A172 (cell line): ENCODE data around the gene ACSF3. TPM values are rescaled to one million over a fixed set of nuclear protein-coding genes. Genes with fewer than 3 reads are reported as not detected.
A peak's percentile ranks its signal among the peaks of the same experiment; 100 is the strongest.

Source experiments
- DNase-seq: peaks from one replicate; pipeline ENCODE4 v3.0.0-alpha.2; 2015; ENCODE audit warnings: low spot score
- total RNA-seq: library from RNA; depleted of rRNA; stranded (reverse); fragments of >200 nt; shearing (Covaris generic); gene quantifications from 2 replicates; pipeline ENCODE4 v1.2.3, GENCODE V29; 2014

The ACSF3 gene
- total RNA-seq, 1 experiment from 2014 or later = 49.0 TPM

DNA sequence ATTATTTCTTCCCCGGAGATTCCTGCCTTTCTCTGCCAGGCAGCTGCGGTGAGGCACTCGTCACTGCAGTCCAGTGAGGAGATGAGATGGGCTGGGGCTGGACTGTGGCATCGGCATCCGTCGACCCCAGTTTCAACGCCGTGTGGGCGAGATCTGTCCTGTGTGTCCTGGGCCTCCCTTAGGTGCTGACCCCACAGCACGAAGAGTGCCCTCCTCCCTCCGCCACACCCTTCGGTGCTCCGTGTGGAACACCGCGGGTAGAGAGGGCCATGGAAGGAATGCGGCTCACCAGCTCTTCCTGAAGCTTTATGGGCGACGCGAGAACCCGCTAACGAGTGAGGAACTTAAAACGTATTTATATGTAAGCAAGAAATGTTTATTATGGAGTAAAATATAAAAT, 17.6 kb downstream of the ACSF3 start:
- DNase-seq = no peak

DNA sequence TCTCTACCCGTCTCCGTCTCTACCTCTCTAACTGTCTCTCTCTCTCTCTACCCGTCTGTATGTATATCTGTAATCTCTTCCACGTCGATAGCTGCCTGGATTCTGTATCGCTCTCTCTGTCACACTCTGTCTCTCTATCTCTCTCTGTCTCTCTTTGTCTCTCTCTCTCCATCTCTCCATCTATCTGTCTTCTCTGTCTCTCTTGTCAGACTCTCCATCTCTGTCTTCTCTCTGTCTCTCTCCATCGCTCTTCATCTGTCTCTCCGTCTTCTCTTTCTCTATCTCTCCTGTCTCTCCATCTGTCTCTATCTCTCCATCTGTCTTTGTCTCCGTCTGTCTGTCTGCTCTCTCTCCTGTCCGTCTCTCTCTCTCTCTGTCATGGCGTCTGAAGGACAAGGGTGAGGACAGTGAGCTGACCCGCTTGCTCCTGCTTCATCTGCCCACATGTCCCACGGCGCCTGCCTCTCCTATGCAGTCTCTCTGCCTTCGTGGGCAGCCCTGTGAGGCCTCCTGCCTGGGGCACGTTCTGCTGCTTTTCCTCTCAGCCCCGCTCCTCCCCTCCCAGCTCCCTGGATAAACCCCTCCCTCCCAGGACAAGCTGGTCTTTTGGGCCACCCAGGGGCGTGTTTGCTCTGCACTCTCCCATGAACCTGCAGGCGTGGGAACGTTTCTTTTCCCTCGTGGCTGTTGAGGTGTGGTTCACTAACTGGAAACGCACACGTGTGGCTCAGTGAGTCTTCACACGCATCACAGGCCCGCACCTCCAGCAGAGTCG, 18.9 kb downstream of the ACSF3 start:
- DNase-seq = no peak

DNA sequence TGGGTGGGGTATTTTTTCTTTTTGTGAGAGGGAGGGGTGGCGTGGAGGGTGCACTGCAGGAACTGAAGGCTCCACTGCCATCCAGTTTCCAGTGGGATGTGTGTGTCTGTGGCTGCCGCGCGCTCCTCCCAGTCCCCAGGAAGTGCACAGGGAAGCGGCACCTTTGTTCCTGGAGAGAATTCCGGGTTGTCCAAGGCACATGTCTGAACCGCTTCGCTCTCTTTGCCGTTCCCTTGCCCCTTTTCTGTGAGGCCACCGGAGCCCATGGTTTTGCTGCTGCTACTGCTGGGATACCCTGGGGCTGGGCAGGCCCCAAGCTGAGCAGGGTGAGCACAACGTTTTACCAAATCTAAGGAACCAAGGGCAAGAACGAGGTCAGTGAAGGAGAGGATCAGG, 19.5 kb downstream of the ACSF3 start:
- DNase-seq = no peak

DNA sequence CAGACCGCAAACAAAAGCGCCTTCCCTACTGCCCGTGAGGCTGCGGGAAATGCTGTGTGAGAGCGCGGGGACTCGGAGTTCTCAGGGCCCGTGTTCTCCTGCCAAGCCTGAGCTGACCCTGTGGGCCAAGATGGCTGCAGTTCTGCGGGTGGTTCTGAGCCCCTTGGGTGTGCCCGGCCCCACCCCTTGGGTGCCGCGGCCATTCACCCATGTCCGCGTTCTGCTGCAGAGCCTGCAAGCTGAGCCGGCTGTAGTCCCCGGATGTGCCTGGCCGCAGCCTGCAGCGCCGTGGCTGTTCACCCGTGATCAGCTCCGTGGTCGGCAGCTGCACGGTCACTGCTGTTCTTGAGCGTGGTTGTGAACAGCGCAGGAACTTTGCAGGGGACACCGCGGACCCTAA, 20.0 kb downstream of the ACSF3 start:
- DNase-seq = no peak

DNA sequence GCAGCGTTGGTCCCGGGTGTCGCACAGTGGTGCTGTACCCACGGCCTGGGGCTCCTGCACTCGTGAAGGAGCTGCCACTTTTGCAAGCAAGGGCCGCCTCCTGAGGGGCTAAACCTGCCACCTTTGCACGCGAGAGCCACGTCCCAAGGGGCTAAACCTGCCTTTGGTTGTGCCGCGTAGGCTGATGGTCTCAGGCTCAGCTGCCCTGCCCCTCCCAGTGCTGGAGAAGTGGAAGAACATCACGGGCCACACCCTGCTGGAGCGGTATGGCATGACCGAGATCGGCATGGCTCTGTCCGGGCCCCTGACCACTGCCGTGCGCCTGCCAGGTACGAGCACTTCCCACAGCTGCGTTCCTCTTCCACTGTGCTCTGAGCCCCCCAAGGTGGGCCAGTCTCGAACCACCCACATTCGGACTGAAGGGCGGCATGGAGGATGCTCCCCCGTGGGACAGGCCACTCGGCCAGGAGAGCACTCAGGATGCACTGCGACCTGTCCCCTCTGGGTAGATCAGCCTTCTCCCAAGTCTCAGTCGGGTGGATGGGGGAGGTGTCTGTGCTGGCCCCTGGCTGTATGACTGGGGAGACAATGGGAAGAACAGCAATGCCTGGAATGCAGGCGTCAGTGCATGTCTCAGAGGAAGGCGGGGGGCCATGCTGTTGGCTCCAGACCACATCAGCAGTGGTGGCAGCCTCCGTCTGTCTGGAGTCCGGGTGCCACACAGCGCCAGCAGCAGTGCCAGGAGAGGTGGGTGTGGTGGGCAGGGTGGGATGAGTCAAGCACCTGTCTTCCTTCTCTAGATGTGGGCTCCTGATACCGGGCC, 20.7 kb downstream of the ACSF3 start:
- DNase-seq = peak; percentile 95

DNA sequence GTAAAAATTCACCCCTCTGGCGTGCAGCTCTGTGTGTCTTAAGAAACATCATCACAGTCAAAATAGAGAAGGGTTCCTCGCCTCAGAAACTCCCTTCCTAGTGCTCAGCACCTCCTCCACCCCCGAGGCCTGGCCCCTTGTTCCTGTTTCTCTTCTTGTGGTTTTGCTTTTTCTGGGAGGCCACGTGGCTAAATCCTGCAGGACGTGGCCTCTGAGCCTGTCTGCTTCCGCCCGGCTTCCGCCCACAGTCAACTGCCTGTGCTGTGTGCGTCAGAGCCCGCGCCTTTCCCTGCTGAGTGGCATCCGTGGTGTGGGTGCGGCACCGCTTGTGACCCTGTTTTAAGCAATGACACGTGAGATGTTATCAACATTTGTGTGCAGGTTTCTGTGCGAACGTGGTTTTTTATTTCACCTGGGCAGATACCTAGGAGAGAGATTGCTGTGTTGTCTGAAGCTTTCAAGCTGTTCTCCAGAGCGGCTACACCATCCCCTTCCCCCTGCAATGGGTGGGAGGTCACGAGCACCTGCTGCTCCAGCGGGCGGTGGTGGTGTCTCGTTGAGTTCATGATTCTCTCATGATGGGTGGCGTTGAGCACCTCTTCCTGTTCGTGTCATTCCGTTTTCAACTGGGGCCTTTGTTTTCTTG, 21.7 kb downstream of the ACSF3 start:
- DNase-seq = peak; percentile 90

DNA sequence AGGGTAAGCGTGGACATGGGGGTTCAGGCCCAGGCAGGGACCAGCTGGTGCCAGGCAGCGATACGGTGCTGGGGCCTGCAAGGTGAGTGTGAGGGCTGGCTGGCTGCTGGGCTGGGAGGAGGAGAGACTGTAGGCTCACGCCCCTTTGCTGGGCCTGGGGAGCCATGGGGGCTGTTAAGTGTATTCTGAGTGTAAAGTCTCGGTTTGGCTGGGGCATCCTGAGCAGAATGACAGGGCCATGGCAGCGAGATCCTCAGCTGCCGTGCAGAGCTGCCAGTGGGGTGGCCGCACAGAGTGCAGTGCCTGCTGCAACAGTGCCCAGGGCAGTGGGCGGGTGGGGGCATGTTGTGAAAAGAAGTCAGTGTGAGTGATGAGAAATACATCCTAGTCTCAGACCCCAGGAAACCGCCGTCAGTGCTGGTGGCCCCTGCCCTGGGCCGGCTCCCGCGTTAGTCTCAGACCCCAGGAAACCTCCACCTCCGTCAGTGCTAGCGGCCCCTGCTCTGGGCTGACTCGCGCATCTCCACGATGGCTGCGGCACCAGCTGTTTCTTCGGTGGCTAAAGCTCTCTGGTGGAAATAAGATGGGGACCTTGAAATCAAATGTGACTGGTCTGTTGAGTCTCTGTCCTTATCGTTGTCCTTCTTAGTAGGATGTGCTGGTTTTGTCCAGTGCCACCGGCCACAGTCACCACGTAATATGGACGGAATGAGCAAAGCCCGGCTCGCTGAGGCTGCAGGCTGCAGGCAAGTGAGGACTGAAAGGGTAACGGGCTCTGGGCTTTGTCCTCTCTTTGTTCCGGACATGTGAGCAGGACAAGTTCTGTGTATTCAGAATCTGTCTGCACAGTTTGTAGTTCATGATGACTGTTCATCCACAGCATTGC, 22.9 kb downstream of the ACSF3 start:
- DNase-seq = no peak

DNA sequence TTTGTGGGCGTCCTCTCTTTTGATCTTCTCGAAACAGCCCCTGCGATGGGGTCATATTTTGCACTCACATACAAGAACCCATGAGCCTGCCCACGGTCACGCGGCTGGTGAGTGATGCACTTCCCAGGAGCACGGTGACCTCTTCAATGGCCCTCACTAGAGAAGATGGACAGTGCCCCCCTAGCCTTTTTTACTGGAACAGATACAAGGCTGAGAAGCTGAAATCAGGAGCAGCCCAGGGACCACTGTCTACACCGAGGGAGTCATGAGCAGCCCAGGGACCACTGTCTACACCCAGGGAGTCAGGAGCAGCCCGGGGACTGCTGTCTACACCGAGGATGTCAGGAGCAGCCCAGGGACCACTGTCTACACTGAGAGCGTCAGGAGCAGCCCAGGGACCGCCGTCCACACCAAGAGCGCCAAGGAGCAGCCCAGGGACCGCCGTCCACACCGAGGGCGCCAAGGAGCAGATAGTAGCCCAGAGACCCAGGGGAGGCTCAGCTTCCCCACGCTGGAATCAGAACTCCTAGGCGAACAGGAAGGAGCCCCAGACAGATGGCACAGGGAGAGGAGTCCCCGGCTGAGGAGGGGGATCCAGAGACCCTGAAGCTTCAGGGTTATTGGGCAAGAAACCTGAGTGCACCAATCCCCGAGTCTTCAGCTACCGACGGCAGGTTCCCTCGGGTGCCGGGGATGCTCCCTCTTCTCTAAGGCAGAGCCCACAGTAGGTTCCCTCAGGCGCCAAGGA, 23.7 kb downstream of the ACSF3 start:
- no peak for DNase-seq

DNA sequence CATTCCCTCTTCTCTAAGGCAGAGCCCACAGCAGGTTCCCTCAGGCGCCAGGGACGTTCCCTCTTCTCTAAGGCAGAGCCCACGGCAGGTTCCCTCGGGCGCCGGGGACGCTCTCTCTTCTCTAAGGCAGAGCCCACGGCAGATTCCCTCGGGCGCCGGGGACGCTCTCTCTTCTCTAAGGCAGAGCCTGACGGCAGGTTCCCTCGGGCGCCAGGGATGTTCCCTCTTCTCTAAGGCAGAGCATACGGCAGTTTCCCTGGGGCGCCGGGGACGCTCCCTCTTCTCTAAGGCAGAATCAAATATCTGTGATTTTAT, 24.3 kb downstream of the ACSF3 start:
- DNase-seq = no peak

DNA sequence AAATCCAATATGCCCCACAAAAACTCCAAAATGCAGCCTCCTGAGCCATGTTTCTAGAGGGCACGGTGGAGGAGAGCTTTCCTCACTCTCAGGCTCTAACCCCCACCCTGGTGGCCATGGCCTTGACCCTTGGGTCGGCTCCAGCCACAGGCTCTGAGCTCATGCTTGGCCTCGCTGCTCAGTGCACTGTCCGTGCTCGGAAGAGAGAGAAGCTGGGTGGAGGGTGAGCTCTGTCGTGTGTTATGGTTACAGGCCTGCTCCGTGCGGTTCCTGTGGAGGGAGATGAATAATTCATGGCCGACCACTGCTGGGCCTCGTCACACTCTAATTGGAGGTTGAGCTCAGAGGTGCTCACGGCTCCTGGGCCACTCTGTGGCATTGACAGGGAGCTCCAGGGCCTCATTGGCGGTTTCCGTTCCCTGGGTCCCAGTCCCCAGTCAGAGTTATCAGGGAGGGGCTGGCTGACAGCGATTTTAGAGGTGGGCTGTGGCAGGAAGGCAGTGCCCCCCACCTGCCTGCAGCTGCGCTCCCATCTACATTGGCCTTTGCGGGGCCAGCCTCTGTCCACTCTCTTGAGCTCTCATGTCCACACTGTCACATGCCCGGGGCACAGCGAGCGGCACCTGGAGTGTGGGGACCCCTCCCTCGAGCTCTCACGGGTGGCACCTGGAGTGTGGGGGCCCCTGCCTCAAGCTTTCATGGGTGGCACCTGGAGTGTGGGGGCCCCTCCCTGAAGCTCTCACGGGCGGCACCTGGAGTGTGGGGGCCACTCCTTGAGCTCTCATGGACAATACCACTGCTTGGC, 24.9 kb downstream of the ACSF3 start:
- DNase-seq = no peak

DNA sequence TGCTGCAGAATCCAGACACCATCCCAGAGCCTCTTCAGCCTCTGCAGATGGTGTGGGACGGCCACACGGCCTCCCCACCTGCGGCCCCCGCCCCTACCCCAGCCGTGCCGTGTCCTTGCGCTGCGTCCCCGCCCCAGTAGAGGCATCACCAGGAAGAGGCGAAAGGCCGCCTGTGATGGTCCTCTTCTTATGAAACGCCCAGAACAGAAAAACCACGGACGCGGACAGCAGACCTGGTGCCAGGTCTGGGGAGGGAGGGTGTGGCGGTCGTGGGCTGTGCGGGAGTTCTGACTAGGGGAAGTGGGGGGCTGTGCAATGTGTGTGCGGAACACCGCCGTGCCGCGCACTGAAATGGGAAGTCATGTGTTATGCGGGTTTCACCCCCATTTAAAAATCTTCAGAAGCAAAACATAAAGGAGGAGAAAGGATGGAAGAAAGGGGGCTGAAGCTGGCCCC, 25.5 kb downstream of the ACSF3 start:
- no peak for DNase-seq

DNA sequence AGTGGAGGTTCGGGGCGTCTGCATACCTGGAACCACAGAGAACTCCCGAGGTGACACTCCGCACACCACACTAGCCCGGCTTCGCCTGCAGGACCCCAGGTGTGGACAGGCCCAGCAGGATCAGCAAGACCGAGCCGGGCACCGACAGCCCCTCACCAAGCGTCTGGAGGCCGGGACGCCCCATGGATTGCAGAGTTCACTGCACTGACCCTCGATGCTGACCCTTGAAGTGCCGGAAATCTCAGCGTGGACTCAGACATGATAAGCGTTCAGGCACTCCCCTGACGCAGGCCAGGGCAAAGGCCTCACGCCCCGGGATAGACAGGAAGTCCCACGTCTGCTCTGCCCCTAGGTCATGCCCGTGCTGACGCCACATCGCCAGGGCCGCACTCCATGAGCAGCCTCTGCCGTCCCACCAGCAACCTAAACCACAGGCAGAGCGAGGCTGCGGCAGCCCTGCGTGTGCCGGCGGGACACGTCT, 26.0 kb downstream of the ACSF3 start:
- no peak for DNase-seq

DNA sequence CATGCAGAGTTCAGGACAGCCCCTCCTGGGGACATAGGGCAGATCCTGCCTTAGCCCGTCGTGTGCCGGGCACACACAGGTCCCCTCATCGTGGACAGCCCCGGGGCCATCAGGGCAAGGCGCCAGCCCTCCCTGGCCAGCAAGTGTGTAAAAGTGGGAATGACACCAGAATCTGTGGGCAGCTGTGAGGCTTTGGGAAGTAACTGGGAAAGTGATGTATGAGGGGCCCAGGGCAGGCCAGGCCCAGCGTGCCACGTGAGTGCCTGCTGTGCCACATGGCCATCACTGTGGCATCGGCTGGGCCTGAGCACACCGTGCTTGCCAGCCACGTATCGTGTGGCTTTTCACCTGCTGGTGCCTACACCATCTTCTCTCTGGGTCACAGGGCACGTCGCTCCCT, 26.6 kb downstream of the ACSF3 start:
- DNase-seq = no peak

DNA sequence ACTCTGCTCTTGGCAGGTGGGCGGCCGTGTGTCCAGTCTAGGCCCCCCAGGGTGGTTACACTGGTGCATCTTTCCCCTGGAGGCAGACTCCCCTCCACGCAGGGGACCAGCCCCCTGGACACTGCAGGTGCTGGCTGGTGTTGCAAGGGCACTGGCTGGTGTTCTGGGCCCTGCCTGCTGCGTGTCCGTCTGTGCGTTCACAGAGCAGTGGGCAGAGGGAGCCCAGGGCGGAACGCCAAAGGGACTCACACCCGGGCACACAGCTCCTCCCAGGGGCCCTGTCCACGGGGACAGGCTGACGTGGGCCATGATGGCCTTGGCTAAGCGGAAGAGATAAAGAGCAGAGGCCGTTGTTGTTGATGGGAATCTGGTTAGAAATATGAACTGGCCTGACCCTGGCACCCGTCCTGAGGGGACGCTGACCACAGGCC, 27.3 kb downstream of the ACSF3 start:
- DNase-seq = no peak

DNA sequence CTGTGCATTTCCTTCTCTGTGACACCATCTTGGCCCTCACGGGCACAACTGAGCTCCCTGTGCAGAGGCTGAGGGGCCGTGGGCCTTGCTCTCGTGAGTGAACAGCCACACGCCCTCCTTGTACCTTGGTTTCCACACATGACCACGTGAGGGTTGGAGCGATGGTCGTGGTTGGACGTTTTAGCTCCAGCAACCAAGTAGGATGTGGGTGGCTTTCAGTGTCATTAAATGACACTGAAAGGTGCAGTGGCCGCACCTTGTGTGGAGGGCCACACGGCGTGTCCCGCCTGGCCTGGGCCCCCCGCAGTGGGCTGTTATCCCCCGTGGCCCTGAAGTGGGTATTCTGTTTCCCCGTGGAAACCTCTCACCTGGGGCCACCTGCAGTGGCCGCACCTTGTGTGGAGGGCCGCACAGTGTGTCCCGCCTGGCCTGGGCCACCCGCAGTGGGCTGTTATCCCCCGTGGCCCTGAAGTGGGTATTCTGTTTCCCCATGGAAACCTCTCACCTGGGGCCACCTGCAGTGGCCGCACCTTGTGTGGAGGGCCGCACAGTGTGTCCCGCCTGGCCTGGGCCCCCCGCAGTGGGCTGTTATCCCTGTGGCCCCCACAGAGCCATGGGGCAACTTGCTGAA, 28.2 kb downstream of the ACSF3 start:
- no peak for DNase-seq

DNA sequence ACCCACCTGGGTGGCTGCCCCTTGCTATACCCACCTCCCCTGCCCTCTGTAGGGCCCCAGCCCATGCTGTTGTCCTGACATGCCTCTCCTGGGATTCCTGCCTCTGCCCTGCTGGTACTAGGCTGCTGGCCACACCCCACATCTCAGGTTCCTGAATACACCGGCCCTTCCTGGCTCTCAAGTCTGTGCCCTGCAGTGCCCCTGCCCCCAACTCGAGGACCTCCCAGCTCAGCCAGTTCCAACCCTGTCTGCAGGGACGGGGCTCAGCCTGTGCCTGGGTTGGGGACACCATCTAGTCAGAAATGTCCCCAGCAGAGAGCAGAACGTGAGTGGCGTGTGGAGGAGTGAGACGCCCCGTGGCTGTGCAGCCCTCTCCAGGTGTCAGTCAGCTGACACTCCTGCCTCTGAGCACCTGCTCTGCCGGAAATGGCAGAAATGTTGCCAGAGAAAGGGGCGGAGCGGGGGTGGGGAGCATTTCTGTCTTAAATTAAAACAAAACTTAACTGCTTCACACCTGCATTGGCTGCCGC, 28.7 kb downstream of the ACSF3 start:
- DNase-seq = no peak

DNA sequence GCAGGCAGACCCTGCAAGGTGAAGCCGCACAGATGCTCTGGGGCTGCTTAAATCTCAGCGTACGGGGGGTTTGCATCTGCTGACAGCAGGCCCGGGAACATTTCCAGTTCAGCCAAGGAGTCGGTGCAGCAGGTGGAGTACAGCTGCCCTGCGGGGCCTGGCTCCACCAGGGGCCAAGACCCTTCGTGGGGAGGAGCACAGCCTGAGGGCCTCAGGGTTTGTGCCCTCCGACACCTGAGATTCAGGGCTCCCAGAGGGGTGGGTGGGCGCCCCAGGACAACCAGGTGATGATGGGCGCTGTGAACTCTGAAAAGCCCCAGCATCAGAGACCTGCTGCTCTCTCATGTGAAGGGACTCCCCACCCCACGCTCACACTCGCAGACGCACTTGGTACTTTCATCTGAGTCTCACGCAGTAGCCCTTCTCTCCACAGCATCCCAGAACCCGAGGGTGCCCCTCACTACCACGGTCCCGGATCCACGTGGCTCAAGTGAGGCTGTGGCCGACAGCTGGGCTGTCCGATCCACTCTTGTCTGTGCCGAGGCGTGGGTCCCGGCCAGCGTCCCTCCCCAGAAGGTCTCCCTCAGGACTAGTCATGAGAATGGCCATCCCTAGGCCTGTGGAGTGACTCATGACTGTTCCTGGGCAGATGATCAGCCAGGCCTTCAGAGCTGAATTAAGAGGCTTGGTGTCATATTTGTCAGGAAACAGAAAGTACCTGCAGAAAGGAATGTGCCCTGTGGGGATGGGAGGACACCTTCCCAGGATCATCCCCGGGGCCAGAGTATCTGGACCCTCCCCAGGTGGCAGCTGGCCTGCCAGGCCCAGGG, 29.6 kb downstream of the ACSF3 start:
- no peak for DNase-seq

DNA sequence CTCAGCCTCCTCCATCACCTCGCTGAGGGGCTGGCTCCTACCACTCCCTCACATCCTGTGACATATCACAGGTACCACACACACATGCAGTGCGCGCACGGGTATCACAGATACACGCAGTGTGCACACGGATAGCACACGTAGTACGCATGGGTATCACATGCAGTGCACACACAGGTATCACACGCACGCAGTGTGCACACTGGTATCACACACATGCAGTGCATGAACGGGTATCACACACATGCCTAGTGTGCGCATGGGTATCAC, 30.1 kb downstream of the ACSF3 start:
- no peak for DNase-seq

DNA sequence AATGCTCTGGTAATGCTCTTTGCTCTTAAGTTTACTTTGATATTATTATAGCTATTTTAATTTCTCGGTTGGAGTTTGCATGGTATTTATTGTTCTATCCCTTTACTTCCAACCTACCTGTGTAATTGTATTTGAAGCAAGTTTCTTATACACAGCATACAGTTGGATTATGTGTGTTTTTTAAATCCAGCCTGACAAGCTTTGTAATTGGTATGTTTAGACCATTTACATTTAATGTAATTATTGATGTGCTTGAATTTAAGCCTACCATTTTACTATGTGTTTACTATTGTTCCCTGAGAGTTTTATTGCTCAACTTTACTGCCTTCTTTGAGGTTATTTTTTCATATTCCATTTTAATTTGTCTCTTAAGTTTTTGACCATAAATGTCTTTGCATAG, 35.7 kb downstream of the ACSF3 start:
- no peak for DNase-seq
